HG03060 (cell line): ENCODE data around the gene VWA1.
"Not testable (repeated sequence)": the region's sequence is repeated elsewhere in the genome, so short reads cannot be mapped to it uniquely, and the experiment has no call there.

Source experiments
- ATAC-seq: cut with Tn5 transposase; IDR thresholded peaks from one replicate; pipeline ENCODE4 v1.9.1; 2021; ENCODE audit warnings: low read depth, moderate number of reproducible peaks; ENCODE audit not compliant: unreplicated experiment

VWA1 gene

DNA sequence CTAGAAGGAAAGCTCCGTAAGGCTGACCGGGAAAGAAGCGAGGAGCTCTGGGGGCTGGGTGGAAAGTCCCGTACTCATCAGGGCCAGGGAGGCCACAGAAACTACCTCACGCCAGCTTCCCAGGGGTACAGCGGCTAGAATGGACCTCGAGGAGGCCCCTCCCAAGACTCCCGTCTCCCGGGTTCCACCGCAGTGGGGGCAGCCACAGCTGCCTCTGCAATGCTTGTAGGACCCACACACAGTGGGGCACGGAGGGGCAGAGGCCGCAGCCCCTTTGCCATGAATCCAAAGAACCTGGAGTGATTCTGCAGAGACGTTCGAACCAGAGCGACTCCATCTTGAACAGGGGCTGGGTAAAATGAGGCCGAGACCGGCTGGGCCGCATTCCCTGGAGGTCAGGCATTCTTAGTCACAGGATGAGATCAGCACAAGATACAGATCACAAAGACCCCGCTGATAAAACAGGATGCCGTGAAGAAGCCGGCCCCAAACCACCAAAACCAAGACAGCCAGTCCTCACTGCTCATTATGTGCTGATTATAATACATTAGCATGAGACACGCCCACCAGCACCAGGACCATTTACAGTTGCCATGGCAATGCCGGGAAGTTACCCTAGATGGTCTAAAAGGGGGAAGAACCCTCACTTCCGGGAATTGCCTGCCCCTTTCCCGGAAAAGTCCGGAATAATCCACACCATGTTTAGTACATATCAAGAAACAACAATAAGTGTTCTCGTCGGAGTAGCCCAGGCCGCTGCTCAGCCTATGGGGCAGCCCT, 12.8 kb upstream of the VWA1 start:
- ATAC-seq = no peak

GRCh38 chr1:1423245-1423597, 12.3 kb upstream of the VWA1 start:
- no peak for ATAC-seq

DNA sequence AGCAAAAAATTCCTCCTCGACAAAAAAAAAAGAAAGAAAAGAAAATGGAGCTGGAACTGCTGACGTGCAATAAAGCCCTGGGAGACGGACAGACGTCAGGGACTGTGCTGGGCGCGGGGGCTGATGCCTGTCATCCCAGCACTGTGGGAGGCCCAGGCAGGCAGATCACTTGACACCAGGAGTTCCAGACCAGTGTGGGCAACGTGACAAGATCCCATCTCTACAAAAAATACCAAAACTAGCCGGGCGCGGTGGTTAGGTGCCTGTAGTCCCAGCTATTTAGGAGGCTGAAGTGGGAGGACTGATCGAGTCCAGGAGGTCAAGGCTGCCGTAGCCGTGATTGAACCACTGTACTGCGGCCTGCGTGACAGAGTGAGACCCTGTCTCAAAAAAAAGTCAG, 10.8 kb upstream of the VWA1 start:
- ATAC-seq = no peak

- ATAC-seq = no peak
Measured at GRCh38 chr1:1425426-1425752, 10.1 kb upstream of the VWA1 start.

- ATAC-seq = no peak
Measured at GRCh38 chr1:1425753-1426495, 9.6 kb upstream of the VWA1 start.

DNA sequence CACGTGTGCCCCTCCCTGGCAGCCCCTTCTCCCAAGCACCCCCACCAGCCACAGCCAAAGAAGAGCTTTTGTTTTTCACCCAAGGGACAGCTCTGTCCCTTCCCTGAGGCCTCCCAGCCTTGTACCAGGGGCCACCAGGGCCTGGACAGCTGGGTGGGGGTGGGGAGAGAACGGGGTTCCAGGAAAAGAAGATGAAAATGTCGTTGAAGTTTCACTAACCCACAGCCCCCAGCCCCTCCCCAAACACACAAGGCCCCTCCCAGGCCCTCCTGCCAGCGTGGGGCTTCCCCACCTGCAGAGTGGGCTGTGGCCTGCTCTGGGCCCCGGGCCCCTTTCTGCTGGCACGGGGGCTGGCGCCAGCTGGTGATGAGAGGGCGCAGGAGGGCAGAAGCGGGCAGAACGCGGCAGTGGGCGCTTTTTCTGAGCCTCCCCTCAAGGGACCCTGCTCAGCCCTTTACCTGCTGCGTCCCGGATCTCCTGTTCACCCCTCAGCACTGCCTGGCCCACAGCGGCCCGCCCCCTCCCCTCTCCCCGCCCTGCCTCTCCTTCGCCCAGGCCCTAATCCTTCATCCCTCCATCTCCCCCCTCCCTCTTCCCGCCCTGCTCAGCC, 8.9 kb upstream of the VWA1 start:
- no peak for ATAC-seq

DNA sequence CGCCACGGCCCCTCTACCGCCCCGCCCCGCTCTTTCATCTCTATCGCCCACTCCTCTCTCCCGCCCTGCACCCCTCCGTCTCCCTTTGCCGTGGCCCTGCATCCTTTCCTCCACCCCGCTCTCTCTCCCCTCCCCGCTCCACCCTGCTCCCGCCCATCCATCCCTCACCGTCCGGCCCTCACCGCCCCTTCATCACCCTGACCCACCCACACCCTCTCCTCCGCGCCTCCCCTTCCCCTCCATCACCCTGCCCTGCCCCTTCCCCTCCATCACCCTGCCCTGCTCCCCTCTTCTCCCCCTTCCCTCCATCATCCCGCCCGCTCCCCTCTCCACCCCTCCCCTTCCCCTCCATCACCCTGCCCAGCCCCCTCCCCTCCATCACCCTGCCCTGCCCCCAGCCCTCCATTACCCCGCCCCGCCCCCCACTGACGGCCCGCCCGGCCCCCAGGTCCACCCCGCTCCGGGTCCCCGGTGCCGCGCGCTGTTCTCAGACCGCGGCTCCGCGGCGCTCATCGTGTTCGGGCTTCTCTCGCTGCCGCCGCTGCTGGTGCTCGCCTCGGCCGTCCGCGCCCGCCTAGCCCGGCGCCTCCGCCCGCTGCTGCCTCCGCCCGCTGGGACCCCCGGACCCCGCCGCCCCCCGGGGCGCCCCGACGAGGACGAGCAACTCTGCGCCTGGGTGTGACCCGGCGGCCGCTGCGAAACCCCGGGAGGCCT, 8.2 kb upstream of the VWA1 start:
- ATAC-seq = no peak

DNA sequence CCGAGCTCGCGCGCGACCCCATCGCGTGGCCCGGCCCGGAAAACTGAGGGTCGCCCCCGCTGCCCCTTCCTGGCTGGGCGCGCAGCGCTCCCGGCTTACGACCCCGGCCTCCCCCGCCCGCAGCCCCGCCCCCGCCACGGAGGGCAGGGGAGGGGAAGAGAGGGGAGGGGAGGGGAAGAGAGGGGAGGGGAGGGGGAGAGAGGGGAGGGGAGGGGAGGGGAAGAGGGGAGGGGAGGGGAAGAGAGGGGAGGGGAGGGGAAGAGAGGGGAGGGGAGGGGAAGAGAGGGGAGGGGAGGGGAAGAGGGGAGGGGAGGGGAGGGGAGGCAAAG, 7.7 kb upstream of the VWA1 start:
- ATAC-seq = no peak

DNA sequence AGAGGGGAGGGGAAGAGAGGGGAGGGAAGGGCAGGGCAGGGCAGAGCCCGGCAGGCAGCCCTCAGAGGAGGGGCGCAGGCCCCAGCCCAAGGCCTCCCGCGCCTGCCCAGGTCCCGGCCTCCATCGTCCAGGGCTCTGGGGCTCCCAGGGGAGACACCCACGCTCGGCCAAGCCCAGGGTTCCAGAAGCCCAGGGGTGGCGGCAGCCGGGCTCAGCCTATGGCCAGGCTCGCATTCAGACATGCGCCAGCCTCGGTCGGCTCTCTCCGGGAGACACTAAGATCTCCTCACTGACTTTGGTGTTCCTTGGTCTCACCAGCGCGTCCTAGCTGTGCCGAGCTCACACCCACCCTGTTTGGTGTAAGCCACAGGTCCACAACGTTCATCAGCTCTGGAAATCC, 7.3 kb upstream of the VWA1 start:
- ATAC-seq = no peak

GRCh38 chr1:1428967-1429366, 6.5 kb upstream of the VWA1 start:
- not testable (repeated sequence) for ATAC-seq

DNA sequence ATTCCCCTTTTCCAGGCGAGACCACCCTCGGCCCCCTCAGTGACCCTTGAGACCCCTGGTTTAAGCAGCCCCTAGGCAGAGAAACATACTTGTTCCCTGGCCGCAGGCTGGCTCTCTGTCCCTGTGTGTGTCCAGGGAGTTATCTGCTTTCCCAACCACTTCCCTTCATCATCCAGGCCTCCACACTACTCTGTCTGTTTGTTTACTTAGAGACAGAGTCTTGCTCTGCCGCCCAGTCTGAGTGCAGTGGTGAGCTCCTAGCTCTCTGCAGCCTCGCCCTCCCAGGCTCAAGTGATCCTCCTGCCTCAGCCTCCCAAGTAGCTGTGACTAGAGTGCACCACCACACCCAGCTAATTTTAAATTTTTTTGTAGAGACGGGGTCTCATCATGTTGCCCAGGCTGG, 5.8 kb upstream of the VWA1 start:
- ATAC-seq = no peak

DNA sequence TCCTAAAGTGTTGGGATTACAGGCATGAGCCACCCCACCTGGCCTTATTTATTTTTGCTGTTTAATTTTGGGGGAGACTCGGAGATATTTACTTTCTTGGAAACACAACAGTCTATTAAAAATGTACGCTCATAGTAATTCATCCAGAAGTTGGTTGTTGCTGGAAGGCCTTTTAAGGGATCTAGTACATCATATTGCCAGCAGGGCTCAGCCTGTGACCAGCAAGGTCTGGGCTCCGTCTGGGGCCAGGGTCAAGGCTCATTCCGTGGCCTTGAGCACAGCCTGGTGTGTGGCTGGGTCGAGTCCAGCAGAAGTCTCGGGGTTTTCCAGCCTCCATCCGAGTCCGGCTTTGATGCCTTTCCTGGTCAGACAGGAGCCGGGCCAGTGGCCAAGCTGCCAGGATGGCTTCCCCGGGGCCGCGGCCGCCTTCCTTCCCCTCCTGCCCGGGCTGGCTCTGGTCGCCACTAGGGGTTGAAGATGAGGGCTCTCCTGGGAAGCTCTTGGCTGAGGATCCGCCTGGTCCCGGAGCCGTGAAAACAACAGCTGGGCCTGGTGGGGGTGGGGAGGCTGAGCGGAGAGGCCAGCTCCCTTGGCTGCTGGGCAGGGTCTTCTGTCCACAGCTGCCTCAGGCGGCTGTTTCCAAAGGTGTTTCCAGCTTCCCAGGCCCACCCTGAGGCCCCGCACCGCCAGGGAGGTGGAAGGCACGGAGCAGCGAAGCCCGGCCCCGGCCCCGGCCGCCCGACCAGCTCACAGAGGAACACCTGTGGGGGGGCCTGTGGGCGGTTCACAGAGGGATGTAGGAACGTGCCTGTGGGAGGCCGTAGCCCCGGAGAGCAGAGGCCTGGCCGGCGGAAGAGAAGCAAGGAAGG, 5.1 kb upstream of the VWA1 start:
- no peak for ATAC-seq

GRCh38 chr1:1430992-1431844, 4.3 kb upstream of the VWA1 start:
- ATAC-seq = no peak

- no peak for ATAC-seq
Measured at GRCh38 chr1:1431845-1432273, 3.6 kb upstream of the VWA1 start.

DNA sequence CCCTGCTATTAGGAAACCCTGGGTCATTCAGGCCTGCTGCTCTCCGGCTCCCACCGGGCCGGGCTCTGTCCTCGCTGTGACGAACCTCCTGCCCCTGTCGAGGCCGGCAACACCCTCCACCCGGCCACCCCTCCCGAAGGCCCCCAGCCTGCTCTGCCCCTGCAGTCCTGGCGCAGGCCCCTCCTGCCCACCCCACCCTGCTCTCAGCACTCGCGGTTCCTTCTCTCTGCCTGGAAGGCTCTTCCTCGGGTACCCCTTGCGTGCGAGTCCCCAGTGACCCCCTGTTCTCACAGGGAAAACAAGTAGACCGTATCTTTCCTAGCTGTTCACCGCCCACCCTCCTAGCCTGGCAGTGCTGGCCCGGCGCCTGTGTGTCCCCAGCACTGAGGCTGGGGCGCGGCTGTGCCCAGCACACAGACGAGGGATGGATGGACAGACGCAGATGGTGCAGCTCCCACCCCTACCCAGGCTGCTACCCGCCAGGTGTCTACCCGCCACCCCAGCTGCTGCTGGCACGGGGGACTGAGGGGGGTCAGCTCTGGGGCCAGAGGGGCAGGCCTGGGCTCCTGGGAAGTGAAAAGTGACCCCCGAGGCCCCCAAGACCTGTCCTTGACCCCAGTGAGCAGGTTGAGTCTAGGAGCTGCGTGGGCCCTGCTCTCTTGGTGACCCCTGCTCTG, 3.1 kb upstream of the VWA1 start:
- ATAC-seq = no peak

DNA sequence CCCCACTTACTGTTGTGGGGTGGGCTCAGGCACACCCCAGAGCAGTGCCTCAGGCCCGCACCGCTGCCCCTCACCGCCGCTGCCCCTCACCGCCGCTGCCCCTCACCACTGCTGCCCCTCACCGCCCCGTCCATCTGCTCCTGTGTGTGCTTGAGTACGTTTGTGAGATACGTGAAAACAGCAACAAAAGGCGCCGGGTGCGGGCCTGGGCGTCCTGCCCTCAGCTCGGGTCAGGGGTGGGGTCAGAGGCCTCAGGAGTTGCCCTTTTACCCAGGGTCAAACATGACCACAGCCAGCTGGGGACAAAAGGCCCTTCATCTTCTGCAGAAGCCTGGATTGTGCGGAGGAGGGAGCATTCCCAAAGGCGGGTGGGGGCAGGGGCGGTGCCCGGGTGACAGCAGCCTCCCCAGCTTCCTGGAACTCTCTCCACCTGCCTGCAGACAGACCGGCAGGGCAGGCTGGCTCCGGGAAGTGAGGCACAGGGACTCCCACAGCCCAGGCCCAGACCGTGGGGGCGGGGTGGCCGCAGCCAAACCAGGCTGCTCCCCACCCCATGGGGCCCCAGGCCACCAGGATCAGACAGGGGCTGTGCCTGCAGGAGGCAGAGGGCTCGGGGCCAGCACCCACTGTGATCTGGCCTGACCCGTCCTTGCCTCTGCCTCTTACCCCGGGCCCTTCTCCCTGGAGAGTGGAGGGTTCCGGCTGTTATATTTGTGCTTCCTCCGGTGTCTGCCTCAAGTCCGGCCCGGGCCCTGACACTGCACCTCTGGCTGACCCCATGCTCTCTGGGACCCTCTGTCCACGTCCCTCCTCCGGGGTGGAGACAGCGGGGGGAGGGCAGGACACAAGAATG, 2.3 kb upstream of the VWA1 start:
- no peak for ATAC-seq

DNA sequence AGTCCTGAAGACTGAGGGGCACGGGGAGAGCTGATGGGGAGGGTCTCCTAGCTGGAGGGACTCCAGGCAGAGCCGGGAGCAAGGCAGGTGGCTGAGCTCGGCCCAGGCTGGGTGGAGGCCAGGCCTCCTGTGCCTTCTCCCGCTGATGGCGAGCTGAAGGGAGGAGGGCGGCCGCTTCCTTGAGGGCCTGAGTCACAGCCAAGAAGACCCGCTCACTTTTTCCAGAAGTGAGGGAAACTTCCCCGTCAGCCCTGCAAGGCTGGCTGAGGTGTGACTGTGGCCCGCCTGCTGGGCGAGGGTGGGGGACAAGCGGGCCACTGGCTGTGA, 1.7 kb upstream of the VWA1 start:
- ATAC-seq = no peak

GRCh38 chr1:1434131-1434823, 1.2 kb upstream of the VWA1 start:
- no peak for ATAC-seq
